M059J (cell line): ENCODE measurements around the gene NMU. TPM values are rescaled to one million over a fixed set of nuclear protein-coding genes. Genes with fewer than 3 reads are reported as not detected.
"Not testable (repeated sequence)": the region's sequence is repeated elsewhere in the genome, so short reads cannot be mapped to it uniquely, and the experiment has no call there.

Experiments
- DNase-seq: peaks from one replicate; pipeline ENCODE4 v3.0.0-alpha.2; 2012; ENCODE audit warnings: low read depth
- total RNA-seq: library from RNA; depleted of rRNA; stranded (reverse); fragments of >200 nt; shearing (Covaris generic); gene quantifications from 2 replicates; pipeline ENCODE4 v1.2.3, GENCODE V29; 2014; rRNA removed

The NMU gene
- total RNA-seq, 1 experiment from 2014 or later: 9.6 TPM

DNA sequence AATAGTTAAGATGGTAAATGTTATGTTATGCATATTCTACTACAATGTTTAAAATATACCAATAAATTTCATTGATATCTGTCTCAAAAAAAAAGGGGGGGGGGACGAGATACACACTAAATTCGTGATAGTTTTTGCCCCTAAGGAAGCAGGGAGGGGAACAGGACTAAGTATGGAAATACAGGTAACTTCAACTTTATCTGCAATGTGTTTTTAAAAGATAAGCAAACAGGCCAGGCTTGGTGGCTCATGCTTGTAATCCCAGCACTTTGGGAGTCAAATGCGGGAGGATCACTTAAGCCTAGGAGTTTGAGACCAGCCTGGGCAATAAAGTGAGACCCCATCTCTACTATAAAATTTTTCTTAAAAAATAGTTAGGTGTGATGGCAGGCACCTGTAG lies 76.0 kb downstream of the NMU start:
- no peak for DNase-seq

DNA sequence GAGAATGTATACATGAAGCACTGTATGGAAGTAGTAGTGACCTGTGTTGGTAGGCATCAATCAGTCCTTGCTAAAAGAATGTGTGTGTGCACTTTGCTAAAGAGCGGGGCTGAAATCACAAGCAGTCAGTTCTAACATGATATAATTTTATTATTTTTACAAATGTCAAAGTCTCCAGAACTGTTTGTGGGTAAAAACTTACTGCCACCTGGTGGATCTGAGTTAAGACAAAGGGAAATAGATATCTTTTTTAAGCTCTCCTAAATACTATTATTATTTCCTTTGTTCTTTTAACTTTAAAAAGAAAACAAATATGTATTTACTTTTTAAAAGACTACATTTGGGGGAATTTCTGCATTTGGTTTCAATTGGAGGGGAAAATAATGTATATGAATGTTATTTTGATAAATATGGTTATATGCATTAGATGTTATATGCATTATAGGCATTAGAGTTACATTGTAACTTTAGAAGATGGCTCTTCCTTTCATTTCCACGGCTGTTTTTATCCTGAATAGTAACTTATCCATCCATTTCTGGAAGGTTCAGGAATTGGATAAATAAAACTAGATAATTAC lies 81.6 kb downstream of the NMU start:
- DNase-seq: peak; percentile 51

DNA sequence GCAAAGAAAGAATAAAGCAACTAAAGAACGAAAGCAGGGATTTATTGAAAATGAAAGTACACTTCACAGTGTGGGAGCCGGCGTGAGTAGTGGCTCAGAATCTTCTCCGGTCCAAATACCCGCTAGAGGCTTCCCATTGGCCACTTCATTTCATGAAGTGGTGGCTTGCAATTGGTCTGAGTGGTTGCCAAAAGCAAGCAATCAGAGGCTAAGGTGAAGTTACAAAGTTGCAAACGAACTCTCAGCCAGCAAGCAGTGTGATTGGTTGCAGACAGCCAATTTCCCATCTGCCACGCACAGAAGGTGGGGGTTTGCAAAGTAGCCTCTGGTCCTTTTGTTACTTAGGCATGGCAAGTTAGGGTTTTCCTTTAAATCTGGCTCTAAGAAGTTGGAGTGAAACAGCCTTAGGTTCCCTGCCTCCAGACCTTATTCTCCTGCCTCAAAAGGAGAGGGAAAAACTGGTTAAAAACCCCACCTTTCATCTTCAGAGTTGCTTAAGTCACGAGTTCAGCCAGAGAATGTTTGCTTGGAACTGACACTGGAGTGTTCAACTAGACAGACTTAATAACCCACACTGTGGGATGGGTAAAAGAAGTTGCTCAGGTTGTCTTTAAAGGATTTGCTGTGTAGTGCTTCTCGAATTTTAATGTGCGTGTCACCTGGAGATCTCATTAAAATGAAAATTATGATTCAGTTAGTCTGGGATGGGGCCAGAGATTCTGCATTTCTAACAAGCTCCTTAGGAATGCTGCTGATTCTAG lies 82.5 kb downstream of the NMU start:
- peak; percentile 90 for DNase-seq

DNA sequence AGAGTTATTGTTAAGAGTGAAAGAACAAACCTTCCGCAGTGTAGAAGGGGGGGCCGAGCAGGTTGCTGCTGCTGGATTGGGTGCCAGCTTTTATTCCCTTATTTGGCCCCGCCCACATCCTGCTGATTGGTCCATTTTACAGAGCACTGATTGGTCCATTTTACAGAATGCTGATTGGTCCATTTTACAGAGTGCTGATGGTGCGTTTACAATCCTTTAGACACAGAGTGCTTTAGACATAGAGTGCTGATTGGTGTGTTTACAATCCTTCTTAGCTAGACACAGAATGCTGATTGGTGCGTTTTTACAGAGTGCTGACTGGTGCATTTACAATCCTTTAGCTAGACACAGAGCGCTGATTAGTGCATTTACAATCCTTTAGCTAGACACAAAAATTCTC lies 84.1 kb downstream of the NMU start:
- DNase-seq: not testable (repeated sequence)

DNA sequence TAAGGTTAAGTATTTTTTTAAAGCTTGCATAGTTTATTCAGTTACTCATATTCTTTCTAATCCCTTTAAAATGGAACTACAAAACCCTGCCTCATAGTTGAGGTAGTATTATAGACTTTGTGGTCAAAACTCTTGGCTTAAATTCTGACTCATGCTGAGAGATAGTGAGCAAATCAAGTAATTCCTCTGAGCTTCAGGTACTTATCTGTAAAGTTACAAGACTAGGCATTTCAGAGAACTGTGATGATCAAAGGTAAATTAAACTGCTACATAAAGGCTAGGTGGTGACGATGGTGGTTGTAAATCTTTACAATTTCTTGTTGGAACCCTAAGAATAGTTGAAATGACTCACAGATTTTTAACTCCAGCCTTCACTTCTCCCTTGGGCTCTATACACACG lies 86.2 kb downstream of the NMU start:
- peak; percentile 87 for DNase-seq

DNA sequence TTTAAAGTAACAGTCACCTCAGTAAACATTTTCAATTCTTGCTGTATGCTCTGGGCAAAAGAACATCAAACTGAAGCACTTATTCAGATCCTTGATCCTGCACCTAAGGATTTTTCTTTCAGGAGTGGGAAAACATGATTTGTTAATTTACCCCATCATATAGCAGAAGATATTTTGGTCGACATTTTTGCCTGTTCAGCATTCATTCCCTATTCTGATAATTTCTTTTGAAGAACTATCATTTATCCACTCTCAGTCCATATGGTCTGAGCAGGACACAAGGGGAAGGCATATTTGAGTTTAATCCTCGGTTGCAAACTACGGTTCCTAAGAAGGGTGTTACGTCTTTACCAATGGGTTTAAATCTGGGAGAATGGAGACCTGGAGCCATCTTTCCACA lies 88.2 kb downstream of the NMU start:
- no peak for DNase-seq

DNA sequence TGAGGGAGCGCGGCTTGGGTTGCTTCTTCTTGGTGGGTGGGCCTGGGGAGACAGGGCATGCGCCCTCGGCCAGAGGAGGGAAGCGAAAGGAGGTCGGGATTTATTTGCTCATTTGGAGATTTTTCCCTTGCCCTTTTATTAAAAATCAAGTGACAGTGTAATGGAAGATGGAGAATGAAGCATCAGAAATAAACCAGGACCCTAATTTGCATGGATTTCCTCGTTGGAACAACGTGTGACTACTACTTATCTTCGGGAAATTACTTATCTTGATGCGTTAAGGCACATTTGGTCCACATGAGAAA lies 88.7 kb downstream of the NMU start:
- no peak for DNase-seq

DNA sequence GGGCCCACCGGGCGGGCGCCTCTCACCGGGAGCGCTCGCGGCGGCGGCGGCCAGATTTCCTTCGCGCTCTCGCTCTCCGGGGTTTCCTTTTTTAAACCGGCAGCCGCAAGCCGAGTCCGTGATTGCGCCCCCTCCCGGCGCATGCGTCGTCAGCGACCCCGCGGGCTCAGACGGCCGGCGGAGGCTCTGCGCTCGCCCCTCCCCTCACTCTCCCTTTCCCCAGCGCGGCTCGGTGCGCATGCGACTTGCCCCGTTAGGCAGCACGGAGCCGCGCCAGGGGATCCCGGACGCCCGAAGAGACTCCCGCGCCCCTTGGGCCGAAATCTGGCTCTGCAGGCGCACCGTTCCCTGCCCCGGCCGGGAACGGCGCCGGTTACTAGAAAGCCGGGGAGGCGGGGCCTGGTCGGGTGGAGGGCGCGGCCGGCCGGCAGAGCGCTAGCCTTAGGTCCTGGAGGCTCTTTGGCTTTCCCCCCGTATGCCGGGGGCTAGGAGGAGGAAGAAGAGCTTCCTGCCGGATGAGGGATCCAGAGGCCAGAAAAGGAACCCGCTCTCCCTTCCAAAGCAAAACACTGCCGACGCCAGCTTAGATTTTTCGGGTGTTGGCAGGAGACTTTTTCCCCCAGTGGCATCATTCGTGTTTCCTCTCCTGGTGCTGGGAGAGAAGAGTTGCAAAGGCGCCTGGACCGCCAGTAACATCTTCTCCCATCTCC lies 89.2 kb downstream of the NMU start, which contains the start of gene CLOCK:
TSS of gene CLOCK (minus strand) at position 154 of the 710 bp plus-strand sequence. CDS start 64,124 bp downstream, outside the sequence.
- peak; percentile 77 for DNase-seq

DNA sequence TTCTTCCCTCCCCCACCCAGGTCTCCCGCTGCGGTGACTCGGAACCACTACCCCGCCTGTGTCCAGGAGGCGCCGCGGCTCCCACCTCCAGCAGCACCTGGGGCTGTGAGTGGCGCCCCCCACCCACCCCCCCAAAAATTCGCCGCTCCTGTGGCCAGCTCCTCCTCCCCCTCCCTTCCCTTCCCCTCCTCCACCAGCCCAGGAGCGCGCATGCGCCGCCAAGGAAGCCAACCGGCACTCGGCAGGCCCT lies 89.7 kb downstream of the NMU start:
- DNase-seq: no peak

DNA sequence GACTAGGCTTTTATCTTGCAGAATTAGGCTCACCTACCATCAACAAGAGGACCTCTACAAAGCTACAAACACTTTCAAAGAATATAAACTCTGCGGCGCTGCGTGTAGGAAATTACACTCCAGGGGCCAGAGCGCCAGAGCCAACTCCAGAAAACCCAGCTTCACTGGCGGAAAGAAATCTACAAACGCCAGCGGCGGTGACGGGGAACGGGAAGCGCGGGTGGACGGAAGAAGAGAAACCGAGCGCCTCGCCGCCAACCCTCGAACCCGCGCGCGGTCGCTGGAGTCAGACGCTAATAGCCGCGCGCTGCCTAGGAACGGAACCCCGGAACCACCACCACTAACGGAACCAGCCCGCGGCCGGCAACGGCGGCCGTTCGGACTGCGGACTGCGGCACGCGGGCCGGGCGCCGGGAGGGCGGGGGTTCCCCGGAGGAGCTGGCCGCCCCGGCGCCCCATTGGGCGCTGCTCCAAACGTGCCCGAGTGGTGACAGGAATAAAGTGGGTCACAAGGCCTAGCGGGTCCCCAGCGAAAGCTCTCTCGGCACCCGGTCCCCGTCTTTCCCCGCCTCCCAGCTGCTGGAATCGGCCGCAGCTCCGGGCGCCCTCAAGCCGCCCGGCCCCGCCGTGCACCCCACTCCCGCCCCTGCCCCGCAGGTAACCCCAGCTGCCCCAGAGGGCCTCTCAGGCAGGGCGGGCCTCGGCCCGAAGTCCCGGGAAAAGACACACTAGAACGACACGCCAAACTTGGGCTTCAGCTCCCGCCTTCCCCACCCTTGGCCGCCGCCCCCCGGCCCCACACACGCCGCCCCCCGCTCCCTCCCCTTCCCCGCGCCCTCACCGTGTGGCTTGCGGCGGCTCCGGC lies 90.2 kb downstream of the NMU start:
- peak; percentile 69 for DNase-seq

Other genes starting within 250 kb of the NMU start
- gene TMEM165, start 240.3 kb downstream of the NMU start, total RNA-seq: 132 and 143 TPM in 2 replicates
- gene CLOCK, start 89.4 kb downstream of the NMU start, total RNA-seq: 14.1 and 16.8 TPM in 2 replicates
- not detected in 2 replicates for gene PDCL2, start 44.1 kb downstream of the NMU start, total RNA-seq
- gene EXOC1L, start 183.5 kb upstream of the NMU start, total RNA-seq: not detected in 2 replicates
- gene EXOC1, start 217.3 kb upstream of the NMU start, total RNA-seq: 13.8 and 31.5 TPM in 2 replicates